NCI-H748 (cell line): Measurements from ENCODE around the gene AKT3.

Experiments
- DNase-seq: peaks from one replicate; lab custom pipeline; 2025; ENCODE audit not compliant: unreplicated experiment; lab: John Stamatoyannopoulos, UW

AKT3 gene

GRCh38 chr1:243520831-243521230, 329.2 kb downstream of the AKT3 start:
- DNase-seq: no peak

GRCh38 chr1:243514927-243515326, 335.1 kb downstream of the AKT3 start:
- no peak for DNase-seq

GRCh38 chr1:243513726-243514491, 336.1 kb downstream of the AKT3 start:
- no peak for DNase-seq

- DNase-seq: no peak
Observed at GRCh38 chr1:243510928-243511327, 339.1 kb downstream of the AKT3 start.

- DNase-seq: no peak
Observed at GRCh38 chr1:243508943-243509342, 341.1 kb downstream of the AKT3 start.

- no peak for DNase-seq
Observed at GRCh38 chr1:243508303-243508713, 341.7 kb downstream of the AKT3 start.

- DNase-seq: no peak
Observed at GRCh38 chr1:243507672-243508302, 342.3 kb downstream of the AKT3 start.

- DNase-seq: peak; percentile 24
Observed at GRCh38 chr1:243507001-243507671, 342.9 kb downstream of the AKT3 start.

- no peak for DNase-seq
Observed at GRCh38 chr1:243505986-243506689, 343.9 kb downstream of the AKT3 start.

- no peak for DNase-seq
Observed at GRCh38 chr1:243503155-243503554, 346.9 kb downstream of the AKT3 start.

- DNase-seq: no peak
Observed at GRCh38 chr1:243501002-243501401, 349.0 kb downstream of the AKT3 start.

- no peak for DNase-seq
Observed at GRCh38 chr1:243500512-243500911, 349.5 kb downstream of the AKT3 start.

- no peak for DNase-seq
Observed at GRCh38 chr1:243499711-243500110, 350.3 kb downstream of the AKT3 start.

- no peak for DNase-seq
Observed at GRCh38 chr1:243499248-243499647, 350.8 kb downstream of the AKT3 start.

GRCh38 chr1:243497939-243498681, 351.9 kb downstream of the AKT3 start:
- no peak for DNase-seq

GRCh38 chr1:243496806-243497205, 353.2 kb downstream of the AKT3 start:
- DNase-seq: no peak

- peak; percentile 71 for DNase-seq
Observed at GRCh38 chr1:243496187-243496646, 353.8 kb downstream of the AKT3 start.

GRCh38 chr1:243495442-243496186, 354.4 kb downstream of the AKT3 start:
- DNase-seq: no peak

- no peak for DNase-seq
Observed at GRCh38 chr1:243494741-243495431, 355.2 kb downstream of the AKT3 start.
